Prostate gland (tissue), 2 donors: ENCODE measurements around the gene SUSD2. TPM values are rescaled to one million over a fixed set of nuclear protein-coding genes. Genes with fewer than 3 reads are reported as not detected.
A peak's percentile ranks its signal among the peaks of the same experiment; 100 is the strongest.
"Not testable (repeated sequence)": the region's sequence is repeated elsewhere in the genome, so short reads cannot be mapped to it uniquely, and the experiment has no call there.

Experiments
- DNase-seq: peaks from one replicate; pipeline ENCODE4 v3.0.0-alpha.2; 2019; ENCODE audit warnings: low spot score
- H3K27ac ChIP-seq, 2 donors: fragments of 200-600 bp; sonication (generic); 2 replicates each; pipeline ENCODE4 v1.5.1; 2017 to 2019
- H3K27me3 ChIP-seq: fragments of 200-600 bp; sonication (generic); replicated peaks from 2 replicates; pipeline ENCODE4 v1.5.1; 2019; ENCODE audit not compliant: insufficient read depth
- H3K36me3 ChIP-seq, 2 donors: fragments of 200-600 bp; sonication (generic); 1 replicate in 1 of 2; 2 replicates in 1 of 2; pipeline versions ENCODE4 v1.5.1 to v1.8.1; 2017 to 2019
- H3K4me1 ChIP-seq: fragments of 200-600 bp; sonication (generic); replicated peaks from 2 replicates; pipeline ENCODE4 v1.5.1; 2019
- H3K4me3 ChIP-seq, 2 donors: fragments of 200-600 bp; sonication (generic); 2 replicates each; pipeline ENCODE4 v1.5.1; 2017 to 2019
- H3K9me3 ChIP-seq: fragments of 200-600 bp; sonication (generic); 2 replicates; pipeline ENCODE4 v1.5.1; 2017
- POLR2A ChIP-seq: fragments of 450-650 bp; IDR thresholded peaks from one replicate; pipeline ENCODE4 v1.6.1; 2016; ENCODE audit warnings: antibody characterized with exemption, mild to moderate bottlenecking
- POLR2AphosphoS5 ChIP-seq: sonication (generic); formaldehyde crosslinking; IDR thresholded peaks from one replicate; pipeline ENCODE4 v1.6.1; 2017; ENCODE audit warnings: antibody characterized with exemption
- WGBS: methylation state at CpG from one replicate; pipeline ENCODE4 v1.1.5; 2018; 5-methylcytosine and 5-hydroxymethylcytosine counted together
- intact Hi-C: fragments of 100-400 bp; cut with DNase I; formaldehyde crosslinking; loops from one replicate; pipeline ENCODE4 v1.14.2; 2022
- total RNA-seq, 2 donors: library from RNA; depleted of rRNA; stranded (reverse); fragments of >200 nt; gene quantifications; one replicate each; pipeline ENCODE4 v1.1.0, GENCODE V29; 2016
- TF ChIP-seq, protein P1 (sequence below), 4 experiments: fragments of 200-600 bp in 2 of 4; fragments of 450-650 bp in 2 of 4; sonication (generic) in 2 of 4; IDR thresholded peaks; 1 replicate in 3 of 4; 2 replicates in 1 of 4; pipeline ENCODE4 v1.5.1; 2016 to 2019; ENCODE audit warnings: antibody characterized with exemption in 4 of 4, mild to moderate bottlenecking in 2 of 4, moderate library complexity in 2 of 4

Gene SUSD2
- total RNA-seq, result 1 to 10 TPM; 7.8 to 9.3 TPM

GRCh38 chr22:24181088-24181995 lies at the start of gene SUSD2:
SUSD2 (plus strand) TSS chr22:24181487; CDS start chr22:24181520, 33 bp downstream.
- Histone ChIP-seq H3K27ac (no peak within 1 kb of the TSS), H3K4me1 (peaks cover 3% of the 10 kb centered on the region), H3K27me3 (no peaks in the 10 kb centered on the region), H3K9me3 (no peaks in the 10 kb centered on the region), H3K4me3 (no peak within 1 kb of the TSS), H3K36me3 (no peaks in the 10 kb centered on the region)
- TF ChIP-seq POLR2AphosphoS5, result no peak
- TF ChIP-seq, protein P1, sequence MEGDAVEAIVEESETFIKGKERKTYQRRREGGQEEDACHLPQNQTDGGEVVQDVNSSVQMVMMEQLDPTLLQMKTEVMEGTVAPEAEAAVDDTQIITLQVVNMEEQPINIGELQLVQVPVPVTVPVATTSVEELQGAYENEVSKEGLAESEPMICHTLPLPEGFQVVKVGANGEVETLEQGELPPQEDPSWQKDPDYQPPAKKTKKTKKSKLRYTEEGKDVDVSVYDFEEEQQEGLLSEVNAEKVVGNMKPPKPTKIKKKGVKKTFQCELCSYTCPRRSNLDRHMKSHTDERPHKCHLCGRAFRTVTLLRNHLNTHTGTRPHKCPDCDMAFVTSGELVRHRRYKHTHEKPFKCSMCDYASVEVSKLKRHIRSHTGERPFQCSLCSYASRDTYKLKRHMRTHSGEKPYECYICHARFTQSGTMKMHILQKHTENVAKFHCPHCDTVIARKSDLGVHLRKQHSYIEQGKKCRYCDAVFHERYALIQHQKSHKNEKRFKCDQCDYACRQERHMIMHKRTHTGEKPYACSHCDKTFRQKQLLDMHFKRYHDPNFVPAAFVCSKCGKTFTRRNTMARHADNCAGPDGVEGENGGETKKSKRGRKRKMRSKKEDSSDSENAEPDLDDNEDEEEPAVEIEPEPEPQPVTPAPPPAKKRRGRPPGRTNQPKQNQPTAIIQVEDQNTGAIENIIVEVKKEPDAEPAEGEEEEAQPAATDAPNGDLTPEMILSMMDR (IDR thresholded peaks at IDR 0.05), result no peak
- no peak for TF ChIP-seq POLR2A
- 59% methylated on average over 33 of the region's 35 CpGs for WGBS
- intact Hi-C loops, result loop anchor here (10.0 kb wide), 1 partner anchor 343 kb away; no protein-coding TSS in a partner anchor
- DNase-seq, result no peak

DNA sequence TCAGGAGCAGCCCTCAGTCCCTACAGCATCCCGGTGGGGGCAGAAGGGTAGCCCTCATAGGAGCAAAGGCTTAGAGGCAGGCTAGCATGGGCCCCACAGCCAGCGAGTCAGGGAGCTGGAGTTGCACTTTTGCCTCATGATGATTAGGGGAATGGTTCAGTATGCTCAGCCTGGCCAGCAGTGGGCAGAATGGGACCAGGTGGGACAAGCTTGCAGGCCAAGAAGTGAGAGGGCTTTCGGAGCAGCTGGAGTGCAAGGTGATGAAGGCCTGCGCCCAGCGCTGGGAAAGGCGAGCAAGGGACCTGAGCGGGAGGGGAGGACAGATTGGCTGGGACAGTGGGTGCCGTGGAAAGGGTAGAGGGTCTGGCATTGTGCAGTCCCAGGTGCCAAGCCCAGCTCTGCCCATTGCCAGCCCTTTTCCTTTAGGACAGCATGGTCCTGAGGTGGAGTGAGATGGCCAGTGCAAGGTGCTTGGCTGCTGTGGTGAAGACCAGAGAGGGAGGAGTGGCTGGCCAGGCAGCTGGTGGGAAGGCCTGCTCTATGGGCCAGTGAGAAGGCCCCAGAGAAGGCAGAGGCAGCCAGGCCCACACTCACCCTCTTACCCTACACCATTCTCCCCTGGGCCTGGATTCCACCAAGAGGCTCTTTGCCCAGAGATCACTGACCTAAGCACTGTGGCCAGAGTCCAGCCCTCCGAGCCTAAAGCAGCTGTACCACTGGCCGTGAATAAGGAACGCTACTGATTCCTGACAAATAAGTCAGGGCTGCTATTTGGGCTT lies 47.9 kb upstream of the SUSD2 start:
- Histone ChIP-seq H3K4me1 (no peaks in the 10 kb centered on the region), H3K27ac (no peak overlapping the region), H3K36me3 (no peaks in the 10 kb centered on the region), H3K9me3 (no peaks in the 10 kb centered on the region), H3K27me3 (no peaks in the 10 kb centered on the region), H3K4me3 (no peak overlapping the region)
- TF ChIP-seq, protein P1 (IDR thresholded peaks at IDR 0.05), result peak in 1 of 4 experiments; percentile 37
- TF ChIP-seq POLR2AphosphoS5, result no peak
- TF ChIP-seq POLR2A, result no peak
- DNase-seq, result no peak
- 93% methylated on average over 11 of the region's 11 CpGs for WGBS
- intact Hi-C loops, result no loop called here

GRCh38 chr22:24134090-24134846 lies 47.0 kb upstream of the SUSD2 start:
- Histone ChIP-seq H3K4me3 (no peak overlapping the region), H3K27me3 (no peaks in the 10 kb centered on the region), H3K36me3 (no peaks in the 10 kb centered on the region), H3K4me1 (no peaks in the 10 kb centered on the region), H3K9me3 (no peaks in the 10 kb centered on the region), H3K27ac (no peak overlapping the region)
- TF ChIP-seq POLR2A (no peak), POLR2AphosphoS5 (no peak)
- TF ChIP-seq, protein P1 (IDR thresholded peaks at IDR 0.05), result no peak
- intact Hi-C loops, result no loop called here
- 70% methylated on average over 22 of the region's 22 CpGs for WGBS
- no peak for DNase-seq

- WGBS, result 84% methylated on average over 6 of the region's 6 CpGs
- H3K36me3 ChIP-seq, intact Hi-C loops: not testable (repeated sequence)
These were observed 44.8 kb upstream of the SUSD2 start for GRCh38 chr22:24136533-24136932.

DNA sequence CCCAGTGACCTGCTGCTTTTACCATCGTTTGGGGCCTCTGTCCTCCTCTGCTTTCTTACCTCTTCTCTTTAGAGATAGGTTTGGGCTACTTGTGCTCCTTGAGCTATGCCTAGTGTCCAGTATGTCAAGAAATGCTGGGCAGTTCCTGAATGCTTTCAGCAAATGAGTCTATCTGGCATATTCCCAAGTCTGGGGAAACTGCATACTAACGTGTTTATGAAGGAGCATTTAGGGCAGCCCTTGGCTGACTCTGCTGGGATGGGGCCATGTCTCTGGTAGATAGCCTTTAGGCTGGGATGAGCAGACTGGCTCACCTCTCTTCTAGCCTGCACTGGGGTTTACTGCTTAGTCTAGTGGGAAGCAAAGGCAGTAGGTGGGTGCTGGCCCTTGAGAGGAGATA lies 43.7 kb upstream of the SUSD2 start:
- H3K4me1 ChIP-seq, result no peaks in the 10 kb centered on the region
- H3K27ac ChIP-seq, result no peak overlapping the region

More at GRCh38 chr22:24136533-24136932, 44.8 kb upstream of the SUSD2 start:
- not testable (repeated sequence) for H3K4me3 ChIP-seq, H3K27ac ChIP-seq, H3K9me3 ChIP-seq, H3K27me3 ChIP-seq, H3K4me1 ChIP-seq, DNase-seq

More for the DNA sequence above, 43.7 kb upstream of the SUSD2 start:
- 21% methylated on average over 2 of the region's 2 CpGs for WGBS
- TF ChIP-seq POLR2AphosphoS5 (no peak), POLR2A (no peak)
- TF ChIP-seq, protein P1 (IDR thresholded peaks at IDR 0.05), result no peak
- Histone ChIP-seq H3K9me3 (no peaks in the 10 kb centered on the region), H3K36me3 (no peaks in the 10 kb centered on the region), H3K4me3 (no peak overlapping the region), H3K27me3 (no peaks in the 10 kb centered on the region)
- intact Hi-C loops, result no loop called here
- DNase-seq, result no peak
